Measurements from ENCODE around the gene TNNI2.
A peak's percentile ranks its signal among the peaks of the same experiment; 100 is the strongest.

Gene TNNI2

DNA sequence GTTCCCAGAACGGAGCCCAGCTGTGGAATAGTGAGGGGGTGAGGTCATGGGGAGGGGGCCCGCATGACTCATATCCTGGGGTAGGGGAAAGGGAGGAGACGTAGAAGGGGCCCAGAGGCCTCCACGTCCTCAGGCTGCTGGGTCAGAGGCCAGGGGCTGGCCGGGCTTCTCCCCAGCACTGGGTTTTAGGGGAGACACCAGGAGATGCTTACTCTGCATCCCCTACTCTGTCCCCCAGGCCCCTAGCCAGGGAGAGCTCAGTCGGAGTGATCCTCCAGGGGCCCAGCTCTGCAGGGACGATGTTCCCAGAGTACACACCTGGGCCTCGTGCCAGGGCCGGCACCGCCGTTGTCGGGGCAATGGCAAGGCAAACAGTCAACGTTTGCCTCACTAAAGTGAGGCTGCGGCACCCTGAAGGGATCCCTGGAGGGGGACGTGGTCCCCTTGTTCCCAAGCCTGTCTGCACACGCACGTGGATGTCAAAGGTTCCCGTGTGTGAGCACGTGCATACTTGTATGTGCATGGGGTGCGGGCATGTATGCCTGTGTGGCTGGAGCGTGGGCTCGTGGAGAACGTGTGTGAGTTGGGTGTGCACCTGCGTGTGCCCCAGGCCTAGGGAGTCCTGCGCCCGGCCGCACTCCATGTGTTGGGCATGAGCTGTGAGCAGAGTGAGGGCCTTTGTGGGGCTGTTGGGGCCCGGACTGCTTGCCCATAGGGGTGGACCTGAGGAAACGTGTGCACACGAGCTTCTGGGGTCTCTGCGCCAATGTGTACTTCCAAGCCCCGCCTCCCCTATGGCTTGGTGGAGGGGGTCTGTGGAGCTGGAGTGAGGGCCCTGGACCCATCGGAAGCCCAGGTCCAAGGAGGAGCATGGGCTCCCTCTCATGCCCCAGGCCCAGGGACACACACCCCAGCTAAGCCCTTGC lies 38.7 kb downstream of the TNNI2 start:
- TF ChIP-seq MYC (IDR thresholded peaks at IDR 0.05; ENCODE audit: low read depth, low read length) (no peak), MAX (IDR thresholded peaks at IDR 0.05; ENCODE audit: low read depth, low read length) (no peak), CTCF (IDR thresholded peaks at IDR 0.05; ENCODE audit: low read depth, low read length) (no peak), POLR2A (IDR thresholded peaks at IDR 0.05; ENCODE audit: extremely low read depth, insufficient read length) (no peak)
- no peak overlapping the region for H3K4me3 ChIP-seq (ENCODE audit: low read depth, low read length)
- DNase-seq (ENCODE audit: low read depth): no peak

- H3K4me3 ChIP-seq (ENCODE audit: low read depth, low read length): no peak overlapping the region
- no peak for DNase-seq (ENCODE audit: low read depth)
- TF ChIP-seq CTCF (IDR thresholded peaks at IDR 0.05; ENCODE audit: low read depth, low read length) (no peak), MYC (IDR thresholded peaks at IDR 0.05; ENCODE audit: low read depth, low read length) (no peak), MAX (IDR thresholded peaks at IDR 0.05; ENCODE audit: low read depth, low read length) (no peak), POLR2A (IDR thresholded peaks at IDR 0.05; ENCODE audit: extremely low read depth, insufficient read length) (no peak)
Observed at GRCh38 chr11:1878137-1879031, 39.6 kb downstream of the TNNI2 start.

- TF ChIP-seq MAX (IDR thresholded peaks at IDR 0.05; ENCODE audit: low read depth, low read length) (no peak), CTCF (IDR thresholded peaks at IDR 0.05; ENCODE audit: low read depth, low read length) (no peak), POLR2A (IDR thresholded peaks at IDR 0.05; ENCODE audit: extremely low read depth, insufficient read length) (no peak), MYC (IDR thresholded peaks at IDR 0.05; ENCODE audit: low read depth, low read length) (no peak)
- H3K4me3 ChIP-seq (ENCODE audit: low read depth, low read length): no peak overlapping the region
- no peak for DNase-seq (ENCODE audit: low read depth)
Observed at GRCh38 chr11:1879342-1879940, 40.7 kb downstream of the TNNI2 start.

DNA sequence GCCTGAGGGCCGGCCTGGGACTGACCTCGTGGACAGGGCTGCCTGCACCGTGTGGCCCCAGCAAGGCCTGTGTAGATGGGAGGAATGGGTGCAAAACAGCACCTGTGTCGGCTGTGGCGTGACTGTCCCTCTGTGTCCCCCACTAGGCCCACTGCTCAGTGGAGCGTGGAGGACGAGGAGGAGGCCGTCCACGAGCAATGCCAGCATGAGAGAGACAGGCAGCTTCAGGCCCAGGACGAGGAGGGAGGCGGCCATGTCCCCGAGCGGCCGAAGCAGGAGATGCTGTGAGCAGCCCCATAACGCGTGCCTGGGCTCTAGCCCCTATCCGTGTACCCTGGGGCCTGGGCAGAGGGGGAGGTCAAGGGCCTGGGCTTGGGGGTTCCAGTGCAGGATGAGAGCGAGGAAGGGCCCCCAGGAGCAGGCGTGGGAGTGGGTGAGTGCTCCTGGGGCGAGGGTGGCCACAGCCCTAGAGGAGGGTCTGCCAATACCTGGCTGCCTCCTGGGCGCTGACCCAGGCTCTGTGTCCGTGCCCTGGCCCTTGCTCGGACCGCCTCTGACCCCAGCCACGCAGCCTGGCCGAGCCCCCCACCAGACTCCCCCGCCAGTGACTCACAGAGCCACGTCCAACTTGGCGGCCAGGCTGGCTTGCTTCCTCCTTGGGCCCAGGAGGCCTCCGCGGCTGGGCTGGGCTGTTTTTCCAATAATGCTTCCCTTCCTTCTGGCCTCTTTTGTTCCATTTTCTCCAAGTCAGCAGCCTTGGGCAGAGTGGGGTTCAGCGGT lies 41.4 kb downstream of the TNNI2 start:
- peak; percentile 55 for DNase-seq (ENCODE audit: low read depth)
- TF ChIP-seq MYC (IDR thresholded peaks at IDR 0.05; ENCODE audit: low read depth, low read length) (no peak), CTCF (IDR thresholded peaks at IDR 0.05; ENCODE audit: low read depth, low read length) (no peak), POLR2A (IDR thresholded peaks at IDR 0.05; ENCODE audit: extremely low read depth, insufficient read length) (no peak), MAX (IDR thresholded peaks at IDR 0.05; ENCODE audit: low read depth, low read length) (no peak)
- H3K4me3 ChIP-seq (ENCODE audit: low read depth, low read length): no peak overlapping the region

All from NB4 (cell line).